GM21515 (cell line): ENCODE measurements around the gene PELI2.

ENCODE experiments used
- ATAC-seq: cut with Tn5 transposase; IDR thresholded peaks from one replicate; pipeline ENCODE4 v1.9.1; 2021; ENCODE audit not compliant: unreplicated experiment

Gene PELI2

GRCh38 chr14:56289155-56289554, 170.9 kb downstream of the PELI2 start:
- no peak for ATAC-seq

DNA sequence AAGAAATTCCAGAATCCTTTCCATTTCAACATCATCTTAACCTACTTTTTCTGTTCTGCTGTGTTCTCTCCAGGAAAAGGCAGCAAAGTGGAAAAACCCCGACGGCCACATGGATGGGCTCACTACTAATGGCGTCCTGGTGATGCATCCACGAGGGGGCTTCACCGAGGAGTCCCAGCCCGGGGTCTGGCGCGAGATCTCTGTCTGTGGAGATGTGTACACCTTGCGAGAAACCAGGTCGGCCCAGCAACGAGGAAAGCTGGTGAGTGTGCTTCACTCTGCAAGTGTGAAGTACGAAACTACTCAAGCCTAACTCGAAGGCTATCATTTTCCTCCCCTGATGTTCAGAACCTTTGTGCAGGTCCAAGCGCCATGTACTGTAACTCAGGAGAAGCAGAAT, 172.0 kb downstream of the PELI2 start:
- no peak for ATAC-seq

DNA sequence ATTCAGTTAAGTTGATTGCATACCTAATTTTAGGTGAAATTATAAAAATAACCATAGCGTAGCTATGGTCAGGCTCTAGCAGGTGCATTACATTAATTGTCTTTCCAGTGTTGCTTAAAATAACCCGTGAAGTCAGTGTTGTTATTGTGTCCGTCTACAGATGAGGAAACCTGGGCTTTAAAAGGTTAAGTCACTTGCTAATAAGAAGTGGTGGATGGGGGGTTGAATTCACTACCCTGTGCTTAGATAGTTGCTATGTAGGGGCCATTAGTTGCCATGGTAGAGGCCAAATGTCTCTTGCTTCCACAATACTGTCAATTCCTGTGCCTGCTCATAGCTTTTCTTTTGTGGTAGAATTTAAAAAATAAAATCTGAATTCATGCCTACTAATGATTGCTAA, 174.8 kb downstream of the PELI2 start:
- ATAC-seq, result no peak

GRCh38 chr14:56293506-56293905, 175.3 kb downstream of the PELI2 start:
- ATAC-seq, result no peak

DNA sequence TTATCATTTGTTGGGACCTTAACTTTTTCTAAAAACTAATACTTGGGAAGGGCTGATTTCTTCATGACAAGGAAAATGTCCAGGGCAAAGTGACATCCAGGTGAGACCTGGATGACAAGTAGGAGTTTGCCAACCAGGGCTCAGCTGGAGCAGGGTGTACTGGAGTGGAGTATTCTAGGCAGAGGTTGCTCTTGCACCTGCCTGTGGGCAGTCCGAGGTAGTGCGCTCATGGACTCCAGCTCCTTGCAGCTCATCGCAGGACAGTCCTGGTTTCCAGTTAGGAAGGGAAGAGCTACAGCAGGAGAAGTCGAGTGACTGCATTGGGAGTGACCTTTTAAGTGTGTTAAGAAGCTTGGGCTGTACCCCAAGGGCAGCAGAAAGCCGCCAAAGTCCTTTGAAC, 175.9 kb downstream of the PELI2 start:
- ATAC-seq, result no peak

DNA sequence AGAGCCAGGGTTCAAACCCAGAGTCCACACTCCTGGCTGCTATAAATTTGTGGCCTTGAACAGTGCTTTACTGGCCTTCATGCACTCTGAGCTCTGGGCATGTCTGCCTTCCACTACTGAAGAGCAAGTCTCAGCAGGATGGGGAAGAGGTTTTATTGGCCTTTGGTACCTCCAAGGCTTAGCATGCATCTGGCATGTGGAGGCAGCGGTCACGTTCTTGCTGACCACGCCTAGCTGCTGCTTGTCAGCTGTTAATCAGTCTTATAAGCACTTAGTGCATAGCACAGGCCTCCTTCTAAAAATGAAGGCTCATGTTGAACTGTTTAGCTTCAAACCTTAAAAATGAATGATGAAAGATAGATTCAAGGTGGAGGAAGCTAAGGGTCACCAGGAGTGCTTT, 177.5 kb downstream of the PELI2 start:
- ATAC-seq, result no peak

DNA sequence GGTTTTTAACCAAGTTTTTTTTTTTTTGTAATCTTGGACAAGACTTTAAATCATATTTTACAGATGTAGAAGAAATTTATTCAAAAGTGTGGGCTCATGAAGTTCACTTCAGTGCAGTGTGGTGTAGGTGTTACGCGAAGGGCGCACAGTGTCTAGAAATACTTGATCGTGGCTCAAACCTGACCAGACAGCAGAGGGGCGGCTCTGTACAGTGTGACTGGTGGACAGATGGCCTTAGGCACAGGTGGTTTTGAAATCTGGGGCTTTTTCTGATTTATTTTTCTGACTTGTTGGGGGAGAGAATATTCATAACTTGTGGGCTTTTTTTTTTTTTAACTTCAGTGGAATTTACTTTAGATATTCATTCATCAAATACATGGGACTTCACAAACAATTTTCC, 179.2 kb downstream of the PELI2 start:
- no peak for ATAC-seq

GRCh38 chr14:56299306-56299984, 181.2 kb downstream of the PELI2 start:
- ATAC-seq, result no peak

DNA sequence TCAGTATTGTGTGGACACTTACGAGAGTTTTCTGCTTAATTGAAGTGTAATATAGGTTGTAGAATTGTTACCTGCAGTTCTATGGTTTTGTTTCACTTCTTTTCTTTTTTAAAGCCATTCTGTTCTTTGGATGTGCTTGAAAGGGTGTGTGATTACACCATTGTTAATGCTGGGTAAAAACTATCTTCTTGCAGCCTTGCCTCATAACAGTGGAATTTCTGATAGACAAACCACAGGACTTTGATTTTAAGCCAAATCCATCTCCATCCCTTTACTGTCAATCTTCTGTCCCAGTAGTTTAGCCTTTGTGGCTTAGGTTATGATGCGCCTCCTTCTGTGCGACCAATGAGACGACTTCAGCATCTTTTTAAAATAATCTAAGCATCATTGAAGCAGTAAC, 182.3 kb downstream of the PELI2 start:
- no peak for ATAC-seq

GRCh38 chr14:56304456-56304855, 186.2 kb downstream of the PELI2 start:
- no peak for ATAC-seq

GRCh38 chr14:56309198-56309597, 191.0 kb downstream of the PELI2 start:
- no peak for ATAC-seq

DNA sequence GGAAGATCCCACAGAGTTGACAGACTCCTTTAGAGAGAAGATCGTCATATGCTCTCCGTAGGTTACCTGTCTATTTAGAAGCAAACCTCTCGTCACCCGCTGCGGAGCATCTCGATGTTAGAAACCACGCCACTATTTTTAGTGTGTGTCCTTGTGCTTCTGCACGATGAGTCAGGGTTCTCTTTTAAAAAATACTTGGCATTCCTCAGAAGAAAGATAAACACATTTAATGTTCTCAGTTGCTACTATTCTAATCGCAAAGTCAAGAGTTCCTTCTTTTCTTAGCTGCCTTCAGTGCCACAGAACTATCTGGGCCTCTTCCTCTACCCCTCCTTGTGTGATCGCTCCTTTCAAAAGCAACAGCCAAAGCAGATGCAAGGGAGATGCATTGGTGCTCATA, 192.4 kb downstream of the PELI2 start:
- ATAC-seq, result no peak

GRCh38 chr14:56313789-56314188, 195.6 kb downstream of the PELI2 start:
- no peak for ATAC-seq

- no peak for ATAC-seq
Measured at GRCh38 chr14:56318393-56319115, 200.3 kb downstream of the PELI2 start.

DNA sequence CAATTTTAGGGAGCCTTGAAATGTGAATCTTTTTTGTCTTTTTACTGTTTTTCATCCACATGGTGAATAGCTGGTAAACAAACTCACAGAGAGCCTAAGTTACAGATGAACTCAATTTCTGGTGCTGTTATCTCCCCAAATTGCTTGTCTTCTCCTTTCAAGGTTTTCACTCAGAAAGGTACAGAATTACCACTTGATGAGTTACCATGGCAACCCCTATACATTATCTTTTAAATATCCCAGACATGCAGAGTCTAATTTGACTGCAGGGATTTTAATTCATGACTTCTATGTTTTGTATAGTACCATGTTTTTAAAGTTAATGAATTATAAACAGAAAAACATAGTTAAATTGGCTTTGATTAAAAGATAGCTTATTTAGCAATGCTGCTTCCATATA, 203.7 kb downstream of the PELI2 start:
- no peak for ATAC-seq

DNA sequence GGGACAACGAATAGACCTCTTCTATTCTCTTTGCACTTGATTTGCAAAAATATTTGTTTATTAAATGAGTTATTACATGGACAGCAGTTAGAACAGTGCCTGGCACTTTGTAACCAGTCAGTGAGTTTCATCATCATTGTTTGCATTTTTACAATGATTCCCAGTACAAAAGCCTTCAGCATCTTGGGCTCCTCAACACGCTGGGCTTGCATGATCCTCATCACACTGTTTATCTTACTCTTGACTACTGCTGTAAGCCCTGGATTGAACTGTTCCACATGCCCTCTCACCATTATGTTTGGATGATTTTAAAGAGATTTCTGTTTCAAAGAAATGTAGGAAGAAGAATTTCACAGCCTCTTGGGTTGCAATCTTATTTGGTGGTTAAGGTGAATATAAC, 204.3 kb downstream of the PELI2 start:
- ATAC-seq, result no peak

DNA sequence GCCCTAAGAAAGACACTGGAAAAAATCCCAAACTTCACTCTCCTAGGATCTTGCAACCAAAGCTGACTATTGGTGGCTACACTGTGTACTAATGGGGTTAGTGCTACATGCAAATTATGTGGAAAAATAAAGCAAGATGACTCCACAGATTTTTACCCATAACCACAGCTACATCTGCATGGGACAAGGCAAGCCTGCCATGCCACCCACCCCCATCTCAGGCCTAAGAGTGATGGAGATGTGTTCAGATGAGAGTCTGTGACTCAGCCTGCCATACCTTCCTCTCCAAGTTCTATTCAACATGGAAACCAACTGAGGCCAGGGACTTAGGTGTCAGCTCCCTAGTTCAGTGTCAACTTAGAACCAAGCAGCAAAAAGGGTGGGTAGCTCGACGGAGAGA, 206.2 kb downstream of the PELI2 start:
- no peak for ATAC-seq

DNA sequence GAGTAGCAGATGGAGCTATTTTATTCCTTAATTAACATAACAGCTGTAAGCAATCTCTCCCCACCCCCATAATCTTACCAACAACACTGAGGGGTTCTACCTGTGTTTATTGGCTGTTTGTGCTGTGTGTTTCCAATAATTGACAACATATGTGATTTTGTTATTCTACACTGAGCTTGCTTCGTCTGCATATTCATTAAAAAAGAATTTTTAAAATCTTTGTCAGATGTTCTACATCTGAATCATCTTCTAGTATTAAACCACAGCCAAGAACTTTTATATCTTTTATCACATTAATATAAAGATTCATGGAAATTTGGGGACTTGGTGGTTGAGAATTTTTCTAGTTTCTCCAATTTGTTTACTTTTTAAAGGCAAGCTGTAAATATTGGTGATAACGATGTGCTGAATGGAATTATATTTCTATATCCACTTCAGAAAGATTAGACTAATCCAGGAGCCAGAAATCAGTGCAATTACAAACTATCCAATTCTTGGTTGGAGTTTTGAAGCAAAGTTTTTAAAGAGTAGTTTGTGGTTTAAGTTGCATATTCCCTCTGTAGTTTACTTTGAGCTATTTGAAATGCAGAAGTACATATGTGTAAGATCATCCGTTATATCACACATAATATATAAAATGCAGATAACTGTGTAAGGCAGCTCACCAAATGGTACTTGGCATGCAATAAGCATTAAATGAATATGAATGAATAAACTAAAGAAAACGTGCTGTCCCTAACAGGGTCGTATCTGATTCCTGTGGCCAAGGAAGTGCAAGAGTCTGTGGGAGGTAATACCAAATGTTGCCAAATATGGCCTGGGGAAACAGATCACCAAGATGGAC, 206.9 kb downstream of the PELI2 start:
- ATAC-seq, result no peak

DNA sequence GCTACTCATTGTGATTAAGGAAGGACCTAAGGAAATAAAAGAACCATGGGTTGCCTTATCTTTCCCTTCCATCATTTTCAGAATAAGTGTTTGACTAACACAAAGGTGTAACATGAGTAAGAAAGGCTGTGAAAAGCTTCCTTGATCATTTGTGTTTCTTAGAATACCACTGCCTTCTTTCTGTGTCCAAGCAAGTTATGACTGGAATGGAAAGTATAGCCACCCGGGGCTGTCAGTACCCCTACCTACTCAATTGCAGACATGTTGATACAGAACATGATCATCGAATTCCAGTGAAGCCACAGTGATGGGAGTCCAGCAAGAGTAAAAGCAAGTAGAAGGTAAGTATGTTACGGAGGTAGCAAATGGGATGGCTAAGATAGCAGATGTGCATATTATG, 209.8 kb downstream of the PELI2 start:
- ATAC-seq, result no peak

GRCh38 chr14:56331592-56332216, 213.5 kb downstream of the PELI2 start:
- ATAC-seq, result no peak
